ENCODE measurements around the gene CELA2B.
A peak's percentile ranks its signal among the peaks of the same experiment; 100 is the strongest.
"Not testable (repeated sequence)": the region's sequence is repeated elsewhere in the genome, so short reads cannot be mapped to it uniquely, and the experiment has no call there.

Gene CELA2B

DNA sequence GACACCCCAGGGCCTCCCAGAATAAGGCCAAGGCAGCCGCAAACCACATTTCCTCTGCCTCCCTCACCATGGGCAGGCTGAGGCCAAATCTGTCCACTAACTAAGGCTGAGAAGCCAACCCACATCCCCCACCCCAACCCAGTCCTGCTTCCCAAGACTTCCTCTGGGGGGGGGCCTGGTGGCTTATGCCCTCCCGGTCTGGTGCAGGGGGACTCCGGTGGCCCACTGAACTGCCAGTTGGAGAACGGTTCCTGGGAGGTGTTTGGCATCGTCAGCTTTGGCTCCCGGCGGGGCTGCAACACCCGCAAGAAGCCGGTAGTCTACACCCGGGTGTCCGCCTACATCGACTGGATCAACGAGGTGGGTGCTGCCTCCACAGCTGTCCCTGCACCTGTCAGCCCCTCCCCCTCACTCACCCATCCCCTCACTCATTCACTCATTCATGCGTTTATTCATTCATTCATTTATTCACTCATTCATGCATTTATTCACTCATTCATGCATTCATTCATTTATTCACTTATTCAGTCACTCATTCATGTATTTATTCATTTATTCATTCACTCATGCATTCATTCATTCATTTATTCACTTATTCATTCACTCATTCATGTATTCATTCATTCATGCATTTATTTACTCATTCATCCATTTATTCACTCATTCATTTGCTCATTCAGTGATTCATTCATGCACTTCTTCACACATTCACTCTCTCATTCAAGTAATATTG, 30.3 kb upstream of the CELA2B start:
- no peak for DNase-seq (ENCODE audit: low spot score)

DNA sequence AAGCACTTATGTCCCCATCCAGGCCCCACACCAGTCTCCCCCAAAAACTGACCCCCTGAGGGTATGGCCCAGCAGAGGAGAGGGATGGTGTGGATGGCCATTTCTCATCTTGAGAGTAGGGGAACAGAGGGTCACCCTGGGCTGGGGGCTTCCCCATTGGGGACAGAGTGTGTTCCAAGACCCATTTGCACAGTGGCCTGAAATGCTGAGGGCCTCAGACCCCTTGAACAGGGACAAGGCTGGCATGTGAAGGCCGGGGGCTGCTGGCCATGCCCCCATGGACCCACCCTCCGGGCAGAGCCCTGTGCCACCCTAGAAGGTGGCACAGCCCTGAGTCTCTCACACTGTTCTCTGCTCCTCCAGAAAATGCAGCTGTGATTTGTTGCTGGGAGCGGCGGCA, 29.7 kb upstream of the CELA2B start:
- DNase-seq (ENCODE audit: low spot score) = no peak

DNA sequence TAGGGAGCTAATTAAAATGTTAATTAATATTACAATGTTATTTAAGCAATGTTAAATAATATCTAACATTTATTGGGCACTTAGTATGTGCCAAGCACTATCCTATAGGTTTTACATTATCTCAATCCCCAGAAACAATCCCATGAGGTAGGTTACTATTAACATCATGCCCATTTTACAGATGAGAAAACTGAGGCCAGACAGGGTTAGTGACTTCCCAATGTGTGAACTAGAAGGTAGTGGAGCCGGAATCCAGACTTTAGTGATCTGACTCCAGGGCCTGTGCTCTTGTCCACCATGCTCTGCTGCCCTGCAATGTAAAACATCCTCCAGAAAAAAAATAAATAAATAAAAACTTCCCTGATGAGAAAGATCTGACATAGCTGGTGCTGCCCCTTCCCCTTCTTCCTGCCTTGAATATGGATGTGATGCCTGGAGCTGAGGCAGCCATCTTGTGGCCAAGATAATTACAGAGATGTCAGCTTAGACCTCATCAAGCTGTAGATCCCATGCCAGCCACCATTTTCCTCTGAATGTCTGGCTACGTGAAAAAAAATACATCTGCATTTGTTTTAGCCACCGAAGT, 26.9 kb upstream of the CELA2B start:
- no peak for DNase-seq (ENCODE audit: low spot score)

DNA sequence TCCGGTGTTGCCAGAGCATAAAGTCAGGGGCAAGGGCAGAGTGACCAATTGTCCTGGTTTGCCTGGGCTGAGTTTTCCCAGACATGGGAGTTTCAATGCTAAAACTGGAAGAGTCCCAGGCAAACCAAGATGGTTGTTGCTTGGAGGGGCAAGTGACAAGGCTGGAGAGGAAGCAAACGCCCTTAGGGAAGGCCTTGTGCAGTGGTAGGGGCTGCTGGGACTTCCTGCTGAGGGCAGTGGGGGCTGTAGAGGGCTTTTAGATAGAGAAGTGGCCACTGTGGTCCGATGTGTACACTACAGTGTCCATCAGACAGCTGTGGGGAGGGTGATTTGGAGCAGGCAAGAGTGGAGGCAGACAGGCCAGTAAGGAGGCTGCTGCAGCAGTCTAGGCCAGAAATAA, 26.3 kb upstream of the CELA2B start:
- DNase-seq (ENCODE audit: low spot score) = no peak

DNA sequence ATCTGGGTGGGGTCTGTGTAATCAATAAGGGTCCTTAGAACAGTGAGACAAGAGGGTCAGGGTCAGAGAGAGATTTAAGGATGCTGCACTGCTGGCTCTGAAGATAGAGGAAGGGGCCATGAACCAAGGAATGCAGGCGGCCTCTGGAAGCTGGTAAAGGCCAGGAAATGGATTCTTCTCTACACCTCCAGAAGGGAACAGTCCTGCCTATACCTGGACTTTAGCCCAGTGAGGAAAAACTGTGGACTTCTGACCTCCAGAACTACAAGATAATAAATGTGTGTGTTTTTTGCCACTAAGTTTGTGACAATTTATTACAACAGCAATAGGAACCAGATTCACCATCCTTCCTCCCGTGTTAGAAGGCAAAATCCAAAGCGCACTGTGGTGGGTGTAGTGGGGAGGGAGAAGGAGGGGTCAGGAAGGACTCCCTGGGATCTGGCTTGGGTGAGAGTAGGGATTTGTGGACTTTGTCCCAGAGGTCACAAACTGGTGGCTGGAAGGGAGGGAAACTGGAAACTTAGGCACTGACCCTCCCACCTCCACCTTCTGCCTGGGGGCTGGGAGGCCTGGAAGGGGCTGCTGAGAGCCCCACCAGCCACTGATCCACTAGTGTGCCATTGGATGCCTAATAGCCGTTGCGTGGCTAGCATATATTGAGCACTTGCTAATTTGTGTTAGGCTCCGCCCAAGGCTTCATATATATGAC, 24.7 kb upstream of the CELA2B start:
- no peak for DNase-seq (ENCODE audit: low spot score)

DNA sequence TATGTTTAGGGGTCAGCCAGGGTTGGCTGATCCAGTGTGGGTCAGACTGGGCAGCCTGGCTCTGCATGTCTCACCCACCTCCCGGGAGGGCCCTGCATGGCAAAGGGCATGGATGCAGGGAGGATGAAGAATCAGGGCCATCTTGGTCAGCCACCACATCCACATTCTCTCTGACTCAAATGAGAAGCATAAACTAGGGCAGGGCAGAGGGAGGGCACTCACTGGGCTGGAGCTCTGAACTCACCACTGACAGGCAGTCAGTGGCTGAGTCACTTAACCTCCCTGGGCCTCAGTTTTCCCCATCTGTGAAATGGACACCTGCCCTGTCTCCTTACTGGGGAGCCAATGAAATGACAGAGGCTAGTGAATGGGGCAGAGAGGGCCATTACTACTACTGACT, 23.7 kb upstream of the CELA2B start:
- DNase-seq (ENCODE audit: low spot score) = no peak

DNA sequence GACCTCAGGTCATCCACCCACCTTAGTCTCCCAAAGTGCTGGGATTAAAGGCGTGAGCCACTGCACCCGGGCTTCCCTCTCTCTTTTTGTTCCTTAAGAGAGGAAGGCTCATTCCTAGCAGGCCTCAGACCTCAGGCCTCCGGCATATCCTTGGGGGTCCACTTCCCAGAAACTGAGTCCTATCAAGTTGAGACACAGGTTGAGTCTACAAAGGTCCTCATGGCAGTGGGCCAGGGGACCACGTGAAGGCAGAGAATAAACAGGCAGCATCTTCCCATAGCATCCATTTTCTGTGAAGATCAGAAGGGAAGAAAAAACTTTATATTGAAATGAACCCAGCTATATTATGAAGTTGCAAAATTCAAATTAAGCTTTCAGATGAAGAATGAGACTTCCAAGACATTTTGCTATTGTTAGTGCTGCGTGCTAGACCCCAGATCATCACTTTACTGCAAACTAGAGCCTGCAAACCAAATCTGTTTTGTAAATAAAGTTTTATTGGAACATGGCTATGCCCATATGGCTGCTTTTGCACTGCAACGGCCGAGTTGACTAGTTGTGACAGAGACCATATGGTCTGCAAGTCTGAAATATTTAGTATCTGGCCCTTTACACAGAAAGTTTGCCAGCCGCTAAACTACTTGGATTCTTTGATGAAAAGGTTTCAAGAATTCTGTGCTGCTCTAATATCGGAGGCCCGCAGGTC, 22.9 kb upstream of the CELA2B start:
- no peak for DNase-seq (ENCODE audit: low spot score)

DNA sequence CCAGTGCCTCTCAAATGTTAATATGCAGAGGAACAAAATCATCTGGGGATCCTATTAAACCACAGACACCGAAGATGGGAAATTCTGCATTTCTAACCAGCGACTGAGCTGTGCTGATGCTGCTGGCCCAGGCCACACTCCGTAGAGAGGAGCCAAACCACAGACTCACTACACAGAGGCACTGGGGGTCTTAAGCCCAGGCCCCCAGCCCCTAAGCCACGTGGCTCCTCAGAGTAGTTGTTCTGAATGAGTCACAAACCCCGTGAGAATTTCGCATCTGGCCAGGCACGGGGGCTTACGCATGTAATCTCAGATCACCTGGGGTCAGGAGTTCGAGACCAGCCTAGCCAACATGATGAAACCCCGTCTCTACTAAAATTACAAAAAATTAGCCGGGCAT, 22.2 kb upstream of the CELA2B start:
- DNase-seq (ENCODE audit: low spot score) = no peak

DNA sequence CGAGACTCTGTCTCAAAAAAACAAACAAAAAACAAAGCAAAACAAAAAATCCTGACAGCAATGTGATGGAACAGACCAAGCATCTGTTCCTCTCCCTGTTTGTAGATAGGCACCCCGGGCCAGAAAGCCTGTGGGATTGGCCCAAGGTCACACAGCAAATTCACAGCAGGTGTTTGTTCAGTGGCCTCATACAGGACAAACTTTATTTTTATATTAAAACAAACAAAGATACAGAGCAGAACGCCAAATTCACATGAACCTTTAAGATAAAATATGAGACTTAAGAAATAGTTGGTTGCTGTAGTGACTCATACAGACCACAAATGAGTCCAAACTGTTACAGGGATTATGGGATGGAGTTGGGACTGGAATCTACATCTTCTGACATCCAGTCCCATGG, 21.6 kb upstream of the CELA2B start:
- DNase-seq (ENCODE audit: low spot score) = no peak

DNA sequence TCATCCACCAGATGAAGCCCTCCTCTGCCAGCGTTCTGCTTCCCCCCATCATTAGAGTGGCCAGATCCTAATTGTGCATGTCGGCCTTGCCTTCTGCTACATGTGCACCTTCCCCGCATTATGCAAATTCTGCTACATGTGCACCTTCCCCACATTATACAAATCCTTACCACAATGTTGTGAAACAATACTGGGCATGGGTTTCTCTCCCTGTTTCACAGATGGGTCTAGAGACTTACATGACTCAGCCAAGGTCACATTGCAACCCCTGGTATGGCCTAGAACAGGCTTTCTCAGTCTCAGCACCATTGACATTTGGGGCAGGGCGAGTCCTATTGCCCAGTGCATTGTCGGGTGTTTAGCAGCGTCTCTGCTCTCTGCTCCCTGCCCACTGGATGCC, 20.4 kb upstream of the CELA2B start:
- no peak for DNase-seq (ENCODE audit: low spot score)

DNA sequence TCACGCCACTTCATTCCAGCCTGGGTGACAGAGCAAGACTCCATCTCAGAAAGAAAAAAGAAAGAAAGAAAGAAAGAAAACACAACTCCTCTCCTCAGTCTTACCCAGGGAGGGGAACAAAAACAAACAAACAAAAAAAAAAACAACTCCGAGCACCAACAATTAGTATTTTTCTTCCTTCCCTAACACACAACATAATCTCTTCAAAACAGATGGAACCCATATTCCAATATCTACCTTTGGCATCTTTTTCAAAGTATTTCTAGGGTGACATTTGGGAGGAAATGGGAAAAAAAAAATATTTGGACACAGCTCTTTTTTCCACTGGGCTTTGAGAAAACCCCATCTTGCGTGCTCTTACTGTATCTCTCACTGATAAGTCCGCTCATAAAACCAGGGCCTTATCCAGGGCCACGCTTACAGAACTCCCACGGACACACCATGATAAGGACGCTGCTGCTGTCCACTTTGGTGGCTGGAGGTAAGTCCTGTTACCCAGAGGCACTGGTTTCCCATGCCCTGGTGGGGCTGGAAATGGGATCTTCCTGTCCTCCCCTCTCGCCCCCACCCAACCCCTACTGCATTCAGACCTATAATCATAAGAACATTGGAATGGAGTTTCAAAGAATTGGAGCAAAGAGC, 19.5 kb upstream of the CELA2B start, which contains the start of gene CELA2A:
Gene CELA2A, plus strand, starts transcription at position 420 of the 642 bp plus-strand sequence. Its CDS starts 22 bp downstream, at position 442.
- no peak for DNase-seq (ENCODE audit: low spot score)

DNA sequence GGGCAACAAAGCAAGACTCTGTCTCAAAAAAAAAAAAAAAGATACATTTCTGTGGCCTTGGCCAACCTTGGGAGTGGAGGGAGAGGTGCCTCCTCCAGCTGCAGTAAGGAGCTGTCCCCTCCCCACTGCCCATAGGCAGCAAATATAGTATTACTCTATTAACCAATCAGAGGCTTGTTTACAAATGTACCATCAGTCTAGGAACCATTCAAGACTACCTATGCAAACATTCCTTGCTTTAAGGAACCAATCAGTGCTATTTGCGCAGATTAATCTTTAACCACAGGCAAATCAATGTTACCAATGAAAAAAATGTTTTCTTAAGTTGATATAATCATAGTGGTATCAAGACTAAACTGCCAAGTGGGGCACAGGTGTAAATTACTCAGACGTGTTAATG, 18.3 kb upstream of the CELA2B start:
- DNase-seq (ENCODE audit: low spot score) = no peak

DNA sequence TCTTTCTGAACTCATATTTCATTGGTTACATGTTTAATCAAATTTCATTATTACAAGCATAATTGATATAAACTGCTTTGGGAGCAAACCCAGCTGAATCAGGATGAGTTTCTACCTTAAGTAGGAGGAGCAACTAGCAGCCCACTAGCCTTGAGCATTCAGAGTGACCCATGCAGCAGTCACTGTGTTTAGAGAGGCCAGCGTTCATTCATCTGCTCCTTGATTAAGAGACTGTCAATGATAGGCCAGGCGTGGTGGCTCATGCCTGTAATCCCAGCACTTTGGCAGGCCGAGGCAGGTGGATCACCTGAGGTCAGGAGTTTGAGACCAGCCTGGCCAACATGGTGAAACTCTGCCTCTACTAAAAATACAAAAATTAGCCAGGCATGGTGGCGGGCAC, 17.5 kb upstream of the CELA2B start:
- not testable (repeated sequence) for DNase-seq (ENCODE audit: low spot score)

DNA sequence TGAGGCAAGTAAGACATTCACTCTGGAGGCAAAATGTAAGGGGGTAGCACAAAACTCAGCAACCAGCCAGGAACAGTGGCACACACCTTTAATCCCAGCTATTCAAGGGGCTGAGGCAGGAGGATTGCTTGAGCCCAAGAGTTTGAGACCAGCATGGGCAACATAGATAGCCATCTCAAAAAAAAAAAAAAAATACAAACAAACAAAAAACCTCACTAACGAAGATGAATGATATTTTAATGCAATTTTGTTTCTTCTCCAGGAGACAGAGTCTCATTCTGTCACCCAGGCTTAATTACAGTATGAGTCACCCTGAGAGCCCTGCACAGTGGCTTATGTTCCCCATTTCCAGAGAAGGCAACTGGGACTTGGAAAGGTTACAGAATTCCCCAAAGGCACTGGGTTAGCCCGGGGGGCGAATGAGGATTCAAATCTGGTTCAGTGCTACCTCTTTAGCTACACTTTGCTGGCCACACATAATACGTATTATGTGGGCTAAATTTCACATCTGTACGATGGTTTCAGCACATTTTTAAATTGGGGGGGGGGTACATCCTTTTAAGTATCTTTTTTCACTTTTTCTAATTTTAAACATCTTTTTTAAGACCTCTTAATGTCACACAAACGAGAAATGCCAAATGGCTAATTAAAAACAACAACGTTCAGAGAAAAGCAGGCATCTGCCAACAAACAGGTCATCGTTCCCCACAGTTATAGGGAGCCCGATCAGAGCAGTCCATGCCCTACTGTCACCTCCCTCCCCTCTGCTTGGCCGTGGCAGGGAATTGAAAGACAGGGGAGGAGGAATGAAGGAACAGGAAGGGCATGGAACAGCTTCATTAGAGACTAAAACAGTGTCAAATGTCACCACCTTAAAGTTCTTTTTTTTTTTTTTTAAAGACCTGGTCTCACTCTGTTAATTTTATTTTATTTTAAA, 15.9 kb upstream of the CELA2B start:
- peak; percentile 7 for DNase-seq (ENCODE audit: low spot score)

DNA sequence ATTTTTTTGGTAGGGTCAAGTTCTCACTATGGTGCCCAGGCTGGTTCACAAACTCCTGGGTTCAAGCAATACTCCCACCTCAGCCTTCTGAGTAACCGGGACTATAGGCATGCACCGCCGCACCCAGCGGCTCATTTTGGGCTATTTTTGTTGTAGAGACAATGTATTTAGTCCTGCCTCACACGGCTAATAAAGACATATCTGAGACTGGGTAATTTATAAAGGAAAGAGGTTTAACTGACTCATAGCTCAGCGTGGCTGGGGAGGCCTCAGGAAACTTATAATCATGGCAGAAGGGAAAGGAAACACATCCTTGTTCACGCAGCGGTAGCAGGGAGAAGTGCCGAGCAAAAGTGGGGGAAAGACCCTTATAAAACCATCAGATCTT, 15.2 kb upstream of the CELA2B start:
- DNase-seq (ENCODE audit: low spot score) = no peak

DNA sequence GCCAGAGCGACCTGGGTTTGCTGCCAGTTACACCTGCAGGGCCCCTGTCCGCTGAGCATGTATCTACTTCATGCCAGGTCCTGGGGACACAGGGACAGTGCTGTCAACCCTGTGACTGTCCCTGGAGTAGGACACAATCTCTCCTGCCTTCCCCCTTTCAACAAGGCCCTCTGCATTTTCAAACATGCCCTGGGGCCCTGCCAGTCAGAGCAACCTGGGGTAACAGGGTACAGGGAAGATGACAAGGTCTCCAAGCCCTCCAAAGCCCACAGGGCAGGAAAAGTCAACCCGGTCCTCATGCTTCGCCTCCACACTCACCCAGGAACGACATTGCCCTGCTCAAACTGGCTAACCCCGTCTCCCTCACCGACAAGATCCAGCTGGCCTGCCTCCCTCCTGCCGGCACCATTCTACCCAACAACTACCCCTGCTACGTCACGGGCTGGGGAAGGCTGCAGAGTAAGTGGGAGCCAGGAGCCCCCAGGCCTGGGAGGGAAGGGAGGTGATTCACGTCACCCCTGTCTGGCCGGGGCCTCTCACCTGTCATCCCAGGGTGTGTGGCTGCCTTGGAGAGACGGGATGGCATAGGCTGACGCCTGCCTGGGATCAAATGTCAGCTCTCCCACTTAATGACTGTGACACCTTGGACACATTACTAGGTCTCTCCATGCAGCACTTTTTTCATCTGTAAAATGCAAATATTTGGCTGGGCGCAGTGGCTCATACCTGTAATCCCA, 12.7 kb upstream of the CELA2B start:
- DNase-seq (ENCODE audit: low spot score) = not testable (repeated sequence)

DNA sequence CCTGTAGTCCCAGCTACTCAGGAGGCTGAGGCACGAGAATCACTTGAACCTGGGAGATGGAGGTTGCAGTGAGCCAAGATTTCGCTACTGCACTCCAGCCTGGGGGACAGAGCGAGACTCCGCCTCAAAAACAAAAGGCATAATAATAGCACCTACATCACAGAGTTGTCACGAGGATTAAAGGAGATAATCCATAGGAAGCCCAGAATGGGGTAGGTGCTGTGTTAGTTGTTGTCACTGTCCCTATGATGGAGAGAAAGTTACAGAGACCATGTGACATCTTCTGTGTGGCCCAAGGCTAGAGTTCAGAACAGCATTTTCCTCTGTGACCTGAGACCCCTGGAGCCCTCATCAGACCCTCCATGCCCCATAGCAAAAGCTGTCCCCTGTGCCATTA, 12.0 kb upstream of the CELA2B start:
- not testable (repeated sequence) for DNase-seq (ENCODE audit: low spot score)

DNA sequence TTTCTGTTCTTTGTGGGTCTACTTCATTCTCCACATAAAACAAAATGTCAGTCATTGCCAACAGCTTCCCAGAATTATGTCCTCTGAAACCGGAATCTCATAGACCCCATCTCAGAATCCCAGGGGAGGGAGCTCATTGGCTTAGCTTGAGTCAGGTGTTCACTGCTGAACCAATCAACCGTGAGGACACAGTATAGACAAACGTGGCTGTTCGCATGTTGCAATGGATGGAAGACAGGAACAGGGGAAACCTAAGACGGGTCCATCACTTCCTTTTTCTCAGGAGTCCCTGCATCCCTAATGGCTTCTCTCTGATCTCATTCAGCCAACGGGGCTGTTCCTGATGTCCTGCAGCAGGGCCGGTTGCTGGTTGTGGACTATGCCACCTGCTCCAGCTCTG, 10.2 kb upstream of the CELA2B start:
- no peak for DNase-seq (ENCODE audit: low spot score)

DNA sequence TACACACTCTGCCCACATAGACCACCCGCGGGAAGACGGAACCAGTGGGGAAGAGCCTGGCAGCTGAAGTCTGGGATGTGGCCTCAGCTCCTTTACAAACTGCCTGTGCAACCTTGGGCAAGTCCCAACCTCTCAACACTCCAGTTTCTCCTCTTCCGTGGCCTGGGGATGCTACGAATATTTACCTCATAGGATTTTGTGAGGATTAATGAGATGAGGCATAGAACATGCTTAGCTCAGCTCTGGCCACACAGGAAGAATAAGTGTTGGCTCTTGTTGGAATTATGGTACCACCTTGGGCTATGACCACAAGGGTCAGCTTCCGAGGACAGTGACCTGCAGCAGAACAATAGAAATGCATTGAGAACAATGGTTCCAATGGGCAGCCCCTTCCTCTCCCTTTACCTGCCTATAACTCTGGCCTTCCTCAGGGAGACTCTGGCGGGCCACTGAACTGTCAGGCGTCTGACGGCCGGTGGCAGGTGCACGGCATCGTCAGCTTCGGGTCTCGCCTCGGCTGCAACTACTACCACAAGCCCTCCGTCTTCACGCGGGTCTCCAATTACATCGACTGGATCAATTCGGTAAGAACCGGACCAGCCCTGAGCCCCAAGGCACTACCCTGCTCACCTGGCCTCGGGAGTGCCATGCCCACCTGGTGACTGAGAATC, 8.8 kb upstream of the CELA2B start:
- not testable (repeated sequence) for DNase-seq (ENCODE audit: low spot score)

DNA sequence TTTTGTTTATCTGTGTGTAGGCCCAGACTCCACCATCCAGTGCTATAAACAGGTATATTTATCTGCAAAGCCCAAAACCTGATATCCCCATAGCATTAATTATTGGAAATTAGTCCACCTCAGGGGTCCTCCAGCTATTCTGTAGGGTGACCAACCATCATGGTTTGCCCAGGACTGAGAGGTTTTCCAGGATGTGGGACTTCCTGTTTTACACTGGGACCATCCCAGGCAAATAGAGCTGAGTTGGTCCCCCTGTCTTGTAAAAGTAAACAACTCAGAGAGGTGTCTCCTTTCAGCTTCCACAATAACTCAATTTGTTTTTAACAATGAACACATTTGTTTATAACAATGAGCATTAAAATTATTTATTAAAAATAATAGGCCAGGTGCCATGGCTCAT, 7.8 kb upstream of the CELA2B start:
- DNase-seq (ENCODE audit: low spot score) = no peak

Measured in putamen (tissue), 1 donor.